Activated naive CD8-positive, alpha-beta T cell treated with anti-CD3 and anti-CD28 coated beads for 36 hours (primary cell): ENCODE results near the gene SLC7A8. TPM values are rescaled to one million over a fixed set of nuclear protein-coding genes. Genes with fewer than 3 reads are reported as not detected.
A peak's percentile ranks its signal among the peaks of the same experiment; 100 is the strongest.
"Not testable (repeated sequence)": the region's sequence is repeated elsewhere in the genome, so short reads cannot be mapped to it uniquely, and the experiment has no call there.

ENCODE experiments used
- DNase-seq: peaks from one replicate; pipeline ENCODE4 v3.0.0; 2021
- H3K27ac Mint-ChIP-seq: one replicate; pipeline ENCODE4 v1.8.0; 2022; ENCODE audit warnings: mild to moderate bottlenecking, moderate library complexity, mixed read lengths
- H3K27me3 Mint-ChIP-seq: one replicate; pipeline ENCODE4 v1.8.0; 2022; ENCODE audit warnings: mild to moderate bottlenecking, mixed read lengths
- H3K36me3 Mint-ChIP-seq: one replicate; pipeline ENCODE4 v1.8.0; 2021; ENCODE audit warnings: mild to moderate bottlenecking, mixed read lengths
- H3K4me1 Mint-ChIP-seq: one replicate; pipeline ENCODE4 v1.8.0; 2021; ENCODE audit warnings: mixed read lengths
- H3K4me3 Mint-ChIP-seq: one replicate; pipeline ENCODE4 v1.8.0; 2022; ENCODE audit warnings: mild to moderate bottlenecking, moderate library complexity, mixed read lengths
- H3K9me3 Mint-ChIP-seq: one replicate; pipeline ENCODE4 v1.8.0; 2022; ENCODE audit warnings: mixed read lengths
- total RNA-seq, 2 experiments: library from RNA; stranded (reverse); gene quantifications; one replicate each; pipeline ENCODE4 v1.2.3, GENCODE V29; 2021

Gene SLC7A8
- total RNA-seq, 2 experiments from 2014 or later: 2.5 to 2.8 TPM

DNA sequence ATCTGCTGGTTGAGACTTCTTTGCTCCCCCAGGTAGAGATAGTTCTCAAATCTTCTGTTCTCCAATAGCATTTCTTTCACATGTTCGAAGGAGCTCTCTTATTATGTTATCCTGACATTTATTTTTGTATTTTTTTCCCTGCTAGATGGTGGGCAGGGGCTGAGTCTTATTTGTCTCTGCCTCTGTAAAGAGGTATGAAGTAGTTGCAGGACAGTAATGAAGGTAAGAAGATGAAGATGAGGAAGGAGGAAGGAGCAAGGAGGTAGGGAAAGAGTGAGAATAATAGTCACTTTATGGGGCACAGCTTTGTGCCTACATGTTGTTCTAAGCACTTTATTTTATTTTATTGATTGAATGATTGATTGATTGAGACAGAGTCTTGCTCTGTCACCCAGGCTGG, 73.7 kb downstream of the SLC7A8 start:
- H3K9me3 Mint-ChIP-seq: no peaks in the 10 kb centered on the region
- H3K27ac Mint-ChIP-seq: no peak overlapping the region
- no peaks in the 10 kb centered on the region for H3K27me3 Mint-ChIP-seq
- peaks cover 4% of the 10 kb centered on the region for H3K4me1 Mint-ChIP-seq
- no peak for DNase-seq
- H3K4me3 Mint-ChIP-seq: no peak overlapping the region
- no peaks in the 10 kb centered on the region for H3K36me3 Mint-ChIP-seq

DNA sequence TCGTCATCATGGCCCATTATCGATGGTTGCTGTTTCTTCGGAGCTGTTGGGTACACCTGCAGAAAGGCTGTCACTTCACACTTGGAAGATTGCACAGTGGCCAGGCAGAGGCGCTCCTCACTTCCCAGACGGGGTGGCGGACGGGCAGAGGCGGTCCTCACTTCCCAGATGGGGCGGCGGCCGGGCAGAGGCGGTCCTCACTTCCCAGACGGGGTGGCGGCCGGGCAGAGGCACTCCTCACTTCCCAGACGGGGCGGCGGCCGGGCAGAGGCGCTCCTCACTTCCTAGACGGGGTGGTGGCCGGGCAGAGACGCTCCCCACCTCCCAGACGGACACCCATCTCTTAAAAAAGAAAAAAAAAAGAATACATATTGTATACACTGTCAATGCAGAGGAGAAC, 75.3 kb downstream of the SLC7A8 start:
- not testable (repeated sequence) for H3K4me3 Mint-ChIP-seq, H3K36me3 Mint-ChIP-seq, DNase-seq, H3K27ac Mint-ChIP-seq, H3K9me3 Mint-ChIP-seq, H3K27me3 Mint-ChIP-seq, H3K4me1 Mint-ChIP-seq

DNA sequence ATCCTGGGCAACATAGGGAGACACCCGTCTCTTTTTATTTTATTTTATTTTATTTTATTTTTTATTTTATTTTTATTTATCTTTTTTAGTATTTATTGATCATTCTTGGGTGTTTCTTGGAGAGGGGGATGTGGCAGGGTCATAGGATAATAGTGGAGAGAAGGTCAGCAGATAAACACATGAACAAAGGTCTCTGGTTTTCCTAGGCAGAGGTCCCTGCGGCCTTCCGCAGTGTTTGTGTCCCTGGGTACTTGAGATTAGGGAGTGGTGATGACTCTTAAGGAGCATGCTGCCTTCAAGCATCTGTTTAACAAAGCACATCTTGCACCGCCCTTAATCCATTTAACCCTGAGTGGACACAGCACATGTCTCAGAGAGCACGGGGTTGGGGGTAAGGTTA, 75.8 kb downstream of the SLC7A8 start:
- not testable (repeated sequence) for DNase-seq, H3K27me3 Mint-ChIP-seq, H3K9me3 Mint-ChIP-seq, H3K36me3 Mint-ChIP-seq, H3K4me1 Mint-ChIP-seq, H3K4me3 Mint-ChIP-seq, H3K27ac Mint-ChIP-seq

DNA sequence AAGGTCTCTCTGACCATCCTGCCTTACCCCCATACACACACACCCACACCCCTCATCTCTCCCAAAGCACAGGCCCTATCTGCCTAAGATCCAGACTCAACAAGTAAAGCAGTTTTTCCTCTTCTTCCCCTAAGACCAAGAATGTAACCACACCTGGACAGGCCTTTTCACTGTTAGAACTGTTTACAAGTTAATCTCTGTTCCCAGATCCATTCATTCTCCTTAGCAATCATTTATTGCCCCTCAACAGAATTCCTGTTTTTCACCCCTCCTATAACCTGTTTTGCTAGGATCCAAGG, 76.8 kb downstream of the SLC7A8 start:
- H3K27ac Mint-ChIP-seq: no peak overlapping the region
- DNase-seq: no peak
- H3K4me3 Mint-ChIP-seq: no peak overlapping the region
- no peaks in the 10 kb centered on the region for H3K4me1 Mint-ChIP-seq
- no peaks in the 10 kb centered on the region for H3K9me3 Mint-ChIP-seq
- H3K27me3 Mint-ChIP-seq: no peaks in the 10 kb centered on the region
- H3K36me3 Mint-ChIP-seq: no peaks in the 10 kb centered on the region

DNA sequence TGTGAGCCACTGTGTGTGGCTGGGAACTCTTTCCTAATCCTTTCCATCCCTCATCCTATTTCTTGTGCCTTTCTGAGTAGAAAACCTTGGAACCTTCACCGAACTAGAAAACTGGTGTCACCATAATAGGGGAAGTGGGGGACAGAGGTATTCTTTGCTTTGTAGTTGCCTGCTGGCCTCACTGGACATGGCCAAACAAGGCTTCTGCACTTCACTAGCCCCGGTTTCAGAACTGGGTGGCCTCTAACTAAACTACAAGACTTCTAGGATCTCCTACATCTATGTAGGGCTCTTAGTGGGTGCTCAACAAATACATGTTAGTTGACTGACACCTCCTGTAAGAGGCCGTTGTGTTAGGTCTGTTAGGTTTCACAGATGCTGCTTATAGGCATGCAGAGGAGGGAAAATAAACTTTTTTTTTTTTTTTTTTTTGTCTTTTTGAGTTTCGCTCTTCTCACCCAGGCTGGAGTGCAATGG, 78.1 kb downstream of the SLC7A8 start:
- no peaks in the 10 kb centered on the region for H3K36me3 Mint-ChIP-seq
- H3K27me3 Mint-ChIP-seq: no peaks in the 10 kb centered on the region

DNA sequence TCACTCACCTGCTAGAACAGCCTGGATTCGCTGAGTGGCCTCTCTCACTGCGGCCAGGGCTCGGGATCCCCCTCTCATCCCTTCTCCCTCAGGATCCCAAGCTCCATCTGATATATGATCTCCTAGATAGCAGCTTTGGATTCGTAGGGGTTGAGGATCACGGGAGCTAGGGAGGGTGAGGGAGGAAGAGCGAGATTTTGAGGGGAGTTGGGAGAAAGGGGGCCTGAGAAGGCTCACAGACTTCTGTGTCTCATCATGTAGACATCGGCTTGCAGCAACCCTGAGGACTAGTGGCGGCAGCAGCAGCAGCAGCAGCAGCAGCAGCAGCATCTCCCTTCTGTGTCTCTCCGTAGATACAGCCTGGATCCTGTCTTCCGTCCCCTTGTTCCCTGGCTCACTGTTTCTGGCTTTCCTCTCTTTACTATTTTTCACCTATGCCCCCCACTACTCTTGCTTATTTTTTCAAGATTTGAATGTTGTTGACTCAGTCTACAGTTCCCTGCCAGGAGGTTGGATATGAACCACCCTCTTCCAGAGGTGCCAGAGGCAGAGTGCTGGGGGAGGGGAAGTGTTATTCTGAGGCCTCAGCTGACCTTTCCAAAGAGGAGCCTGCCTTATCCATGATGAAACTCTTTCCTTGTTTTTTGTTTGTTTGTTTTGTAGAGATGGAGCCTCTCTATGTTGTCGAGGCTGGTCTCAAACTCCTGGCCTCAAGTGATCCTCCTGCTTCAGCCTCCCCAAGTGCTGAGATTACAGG, 78.7 kb downstream of the SLC7A8 start, which contains the start of gene CIROP:
TSS of gene CIROP (minus strand) at position 399 of the 757 bp plus-strand sequence. CDS start at position 330, 69 bp downstream.
- H3K4me3 Mint-ChIP-seq: no peak within 1 kb of the TSS
- H3K36me3 Mint-ChIP-seq: no peaks in the 10 kb centered on the region
- no peak for DNase-seq
- H3K27ac Mint-ChIP-seq: no peak within 1 kb of the TSS
- no peaks in the 10 kb centered on the region for H3K4me1 Mint-ChIP-seq
- H3K27me3 Mint-ChIP-seq: no peaks in the 10 kb centered on the region
- no peaks in the 10 kb centered on the region for H3K9me3 Mint-ChIP-seq

More for the DNA sequence above, 78.1 kb downstream of the SLC7A8 start:
- no peak overlapping the region for H3K4me3 Mint-ChIP-seq
- DNase-seq: no peak
- H3K27ac Mint-ChIP-seq: no peak overlapping the region
- no peaks in the 10 kb centered on the region for H3K4me1 Mint-ChIP-seq
- no peaks in the 10 kb centered on the region for H3K9me3 Mint-ChIP-seq

DNA sequence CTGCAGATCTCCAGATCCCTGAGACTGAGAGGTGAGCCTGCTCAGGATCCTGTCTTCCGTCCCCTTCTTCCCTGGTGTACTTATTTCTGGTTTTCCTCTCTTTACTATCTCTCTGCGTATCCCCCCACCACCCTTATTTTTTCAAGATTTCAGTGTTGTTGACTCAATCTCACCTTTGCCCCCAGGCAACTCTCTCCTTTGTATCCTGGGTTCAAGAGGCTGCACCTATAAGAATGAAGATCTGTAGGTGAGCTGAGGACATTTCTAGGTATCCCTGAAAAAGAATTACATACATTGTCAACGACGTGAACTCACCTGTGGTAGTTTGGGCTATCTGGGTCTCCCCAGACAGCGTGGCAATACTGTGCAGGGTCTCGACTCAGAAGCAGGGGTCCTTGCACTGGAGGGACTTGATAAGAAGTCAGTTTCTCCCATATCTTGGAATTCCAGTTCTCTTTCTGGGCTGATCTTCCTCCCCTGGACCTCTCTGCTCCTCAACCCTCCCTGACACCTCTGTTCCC, 79.3 kb downstream of the SLC7A8 start:
- Mint-ChIP-seq H3K4me1 (no peaks in the 10 kb centered on the region), H3K27ac (no peak overlapping the region), H3K36me3 (peaks cover 2% of the 10 kb centered on the region), H3K27me3 (no peaks in the 10 kb centered on the region), H3K9me3 (no peaks in the 10 kb centered on the region), H3K4me3 (no peak overlapping the region)
- DNase-seq: no peak

DNA sequence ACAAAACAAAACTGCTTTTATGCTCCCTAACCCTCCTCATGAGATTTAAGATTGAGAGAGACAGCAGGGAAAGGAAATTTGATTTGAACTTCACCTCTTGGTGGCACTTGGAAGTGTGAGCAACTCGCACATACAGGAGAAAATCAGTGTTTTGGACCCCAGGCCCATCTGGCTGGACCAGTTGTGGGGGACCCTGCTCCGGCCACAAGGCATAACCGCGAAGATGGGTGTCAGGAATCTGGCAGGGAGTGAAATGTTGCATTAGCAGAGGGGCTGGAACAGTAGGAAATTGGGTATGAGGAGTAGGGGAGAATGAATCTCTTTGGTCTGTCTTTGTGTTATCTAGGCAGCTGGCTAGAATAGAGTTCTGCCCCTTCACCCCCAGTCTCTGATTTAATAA, 79.9 kb downstream of the SLC7A8 start:
- H3K4me3 Mint-ChIP-seq: no peak overlapping the region

DNA sequence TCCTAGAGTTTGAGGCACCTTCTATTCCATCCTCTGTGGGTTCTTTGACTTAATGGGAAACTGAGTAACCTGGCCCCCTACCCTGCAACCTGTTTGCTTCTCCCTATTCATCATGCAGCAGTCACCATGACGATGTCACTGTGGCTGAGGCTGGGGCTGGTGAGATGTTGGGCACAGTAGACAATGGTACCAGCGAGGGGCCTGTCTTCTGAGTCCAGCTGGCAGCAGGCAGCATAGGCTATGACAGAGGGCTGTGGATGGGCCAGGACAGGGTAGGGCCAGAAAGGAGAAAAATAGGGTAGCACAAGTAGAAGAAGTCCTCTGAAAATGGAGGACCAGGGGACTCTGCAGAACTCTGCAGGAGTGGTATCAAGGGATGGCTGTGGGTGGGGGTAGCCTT, 80.7 kb downstream of the SLC7A8 start:
- Mint-ChIP-seq H3K4me1 (peaks cover under 1% of the 10 kb centered on the region), H3K27ac (no peak overlapping the region), H3K36me3 (peaks cover 8% of the 10 kb centered on the region), H3K9me3 (no peaks in the 10 kb centered on the region), H3K27me3 (no peaks in the 10 kb centered on the region), H3K4me3 (no peak overlapping the region)
- no peak for DNase-seq

More for the DNA sequence above, 79.9 kb downstream of the SLC7A8 start:
- Mint-ChIP-seq H3K27me3 (no peaks in the 10 kb centered on the region), H3K9me3 (no peaks in the 10 kb centered on the region), H3K36me3 (peaks cover 3% of the 10 kb centered on the region), H3K4me1 (no peaks in the 10 kb centered on the region), H3K27ac (no peak overlapping the region)
- DNase-seq: no peak

DNA sequence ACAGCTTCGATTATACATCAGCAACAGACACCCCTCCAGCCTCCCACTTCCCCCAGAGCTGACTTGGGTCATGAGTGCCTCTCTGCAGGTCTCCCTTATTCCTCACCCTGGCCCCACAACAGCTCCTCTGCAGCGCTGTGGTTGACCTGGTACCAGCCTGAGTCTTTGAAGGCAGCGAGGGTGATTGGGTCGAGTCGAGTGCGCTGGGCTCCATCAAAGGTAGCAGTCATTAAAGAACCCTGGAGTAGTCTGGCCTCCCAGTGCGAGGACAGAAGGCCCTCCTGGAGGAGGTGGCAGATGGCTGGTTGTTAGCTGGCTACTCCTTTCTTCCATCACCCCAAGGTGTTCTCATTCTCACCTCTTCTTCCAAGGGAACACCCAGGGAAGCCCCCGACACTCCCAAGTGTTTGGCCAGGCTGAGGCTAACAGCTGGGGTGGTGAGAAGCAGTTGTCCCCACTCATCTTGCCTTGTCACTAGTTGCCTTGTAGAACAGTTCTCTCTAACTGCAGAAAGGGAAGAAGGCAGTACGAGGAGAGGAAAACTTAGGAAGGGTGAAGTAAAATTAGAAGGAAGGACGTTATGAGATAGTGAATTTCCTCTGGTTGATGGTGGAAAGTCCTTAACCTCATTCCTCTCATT, 81.4 kb downstream of the SLC7A8 start:
- peaks cover 15% of the 10 kb centered on the region for H3K36me3 Mint-ChIP-seq
- H3K9me3 Mint-ChIP-seq: no peaks in the 10 kb centered on the region

DNA sequence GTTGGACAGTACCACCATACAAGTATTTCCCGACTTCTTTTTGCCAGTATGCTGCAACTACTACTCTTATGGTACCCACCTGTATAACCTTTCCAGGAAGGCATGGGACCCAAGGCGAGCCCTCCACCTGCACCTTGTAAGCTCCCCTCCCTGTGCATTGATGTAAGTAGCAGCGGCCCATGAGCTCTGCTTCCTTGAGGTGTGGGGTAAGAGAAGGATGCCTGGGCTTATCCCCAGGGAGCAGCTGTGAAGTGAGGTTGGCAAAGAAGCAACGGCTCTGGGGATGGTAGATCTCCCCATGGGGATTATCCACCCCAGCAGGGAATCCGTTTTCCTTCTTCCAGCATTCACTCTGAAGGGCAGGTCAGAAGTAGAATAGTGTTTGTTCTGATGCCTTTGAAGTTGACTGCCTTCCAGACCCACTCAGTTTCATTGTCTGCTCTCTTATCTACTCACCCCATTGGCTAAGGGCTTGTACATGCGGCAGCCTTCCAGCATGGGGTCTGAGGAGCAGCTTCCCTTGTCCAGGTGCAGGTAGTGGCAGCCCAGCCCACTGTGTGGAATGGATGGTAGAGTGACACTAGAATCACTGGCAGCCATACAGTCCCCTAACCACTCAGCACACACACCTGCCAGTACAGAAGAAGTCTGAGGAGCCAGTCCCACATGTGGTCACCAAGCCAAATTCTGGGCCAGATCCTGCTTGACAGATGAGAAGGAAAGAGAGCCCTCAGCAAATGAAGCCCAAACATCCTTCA, 82.1 kb downstream of the SLC7A8 start:
- H3K9me3 Mint-ChIP-seq: no peaks in the 10 kb centered on the region
- no peaks in the 10 kb centered on the region for H3K27me3 Mint-ChIP-seq
- no peak overlapping the region for H3K4me3 Mint-ChIP-seq
- no peak for DNase-seq
- H3K4me1 Mint-ChIP-seq: peaks cover 15% of the 10 kb centered on the region
- peaks cover 22% of the 10 kb centered on the region for H3K36me3 Mint-ChIP-seq
- no peak overlapping the region for H3K27ac Mint-ChIP-seq

More for the DNA sequence above, 81.4 kb downstream of the SLC7A8 start:
- Mint-ChIP-seq H3K4me1 (peaks cover 8% of the 10 kb centered on the region), H3K27me3 (no peaks in the 10 kb centered on the region), H3K27ac (no peak overlapping the region), H3K4me3 (no peak overlapping the region)
- DNase-seq: no peak

DNA sequence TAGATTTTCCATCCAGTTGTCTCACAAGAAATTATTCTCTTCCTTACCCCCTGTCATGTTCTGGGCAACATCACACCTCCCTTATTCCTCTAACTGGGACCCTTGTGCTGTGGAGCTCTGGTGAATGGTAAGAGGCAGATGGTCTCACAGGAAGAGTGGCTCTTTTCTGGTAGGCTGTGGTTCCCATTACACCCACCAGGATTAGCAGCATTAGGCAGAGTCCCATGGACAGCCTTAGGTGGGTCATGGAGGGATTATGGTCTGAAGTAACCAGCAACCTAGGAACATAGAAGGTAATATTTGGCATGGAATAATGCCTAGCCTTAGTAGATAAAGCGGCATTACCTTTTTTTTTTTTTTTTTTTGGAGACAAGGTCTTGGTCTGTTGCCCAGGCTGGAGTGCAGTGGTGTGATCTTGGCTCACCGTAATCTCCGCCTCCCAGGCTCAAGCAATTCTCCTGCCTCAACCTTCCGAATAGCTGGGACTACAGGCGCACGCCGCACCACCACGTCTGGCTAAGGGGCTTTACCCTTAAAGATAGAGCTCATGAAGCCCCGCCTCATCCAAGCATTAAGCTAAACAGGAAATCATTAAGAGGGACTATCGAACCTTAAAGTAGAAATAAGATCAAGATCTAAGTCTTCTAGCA, 84.1 kb downstream of the SLC7A8 start:
- H3K4me3 Mint-ChIP-seq: no peak overlapping the region
- DNase-seq: no peak
- peaks cover 22% of the 10 kb centered on the region for H3K36me3 Mint-ChIP-seq
- H3K27ac Mint-ChIP-seq: no peak overlapping the region
- H3K27me3 Mint-ChIP-seq: no peaks in the 10 kb centered on the region
- no peaks in the 10 kb centered on the region for H3K9me3 Mint-ChIP-seq
- peaks cover 15% of the 10 kb centered on the region for H3K4me1 Mint-ChIP-seq

DNA sequence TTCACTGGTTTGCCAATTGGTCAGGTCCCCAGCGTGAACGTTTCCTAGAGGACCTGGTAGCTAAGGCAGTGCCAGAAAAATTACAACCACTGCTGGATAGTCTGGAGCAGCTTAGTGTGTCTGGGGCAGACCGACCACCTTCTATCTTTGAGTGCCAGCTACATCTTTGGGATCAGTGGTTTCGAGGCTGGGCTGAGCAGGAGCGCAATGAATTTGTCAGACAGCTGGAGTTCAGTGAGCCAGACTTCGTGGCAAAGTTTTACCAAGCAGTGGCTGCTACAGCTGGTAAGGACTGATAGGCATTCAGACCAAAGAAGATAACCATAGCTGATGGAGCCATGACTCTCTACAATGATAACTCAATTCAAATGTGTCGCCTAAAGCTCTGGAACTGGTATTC, 85.7 kb downstream of the SLC7A8 start:
- H3K27me3 Mint-ChIP-seq: no peaks in the 10 kb centered on the region
- peaks cover 22% of the 10 kb centered on the region for H3K36me3 Mint-ChIP-seq
- H3K27ac Mint-ChIP-seq: no peak overlapping the region
- DNase-seq: no peak
- H3K4me1 Mint-ChIP-seq: peaks cover 22% of the 10 kb centered on the region
- H3K9me3 Mint-ChIP-seq: no peaks in the 10 kb centered on the region
- H3K4me3 Mint-ChIP-seq: no peak overlapping the region

DNA sequence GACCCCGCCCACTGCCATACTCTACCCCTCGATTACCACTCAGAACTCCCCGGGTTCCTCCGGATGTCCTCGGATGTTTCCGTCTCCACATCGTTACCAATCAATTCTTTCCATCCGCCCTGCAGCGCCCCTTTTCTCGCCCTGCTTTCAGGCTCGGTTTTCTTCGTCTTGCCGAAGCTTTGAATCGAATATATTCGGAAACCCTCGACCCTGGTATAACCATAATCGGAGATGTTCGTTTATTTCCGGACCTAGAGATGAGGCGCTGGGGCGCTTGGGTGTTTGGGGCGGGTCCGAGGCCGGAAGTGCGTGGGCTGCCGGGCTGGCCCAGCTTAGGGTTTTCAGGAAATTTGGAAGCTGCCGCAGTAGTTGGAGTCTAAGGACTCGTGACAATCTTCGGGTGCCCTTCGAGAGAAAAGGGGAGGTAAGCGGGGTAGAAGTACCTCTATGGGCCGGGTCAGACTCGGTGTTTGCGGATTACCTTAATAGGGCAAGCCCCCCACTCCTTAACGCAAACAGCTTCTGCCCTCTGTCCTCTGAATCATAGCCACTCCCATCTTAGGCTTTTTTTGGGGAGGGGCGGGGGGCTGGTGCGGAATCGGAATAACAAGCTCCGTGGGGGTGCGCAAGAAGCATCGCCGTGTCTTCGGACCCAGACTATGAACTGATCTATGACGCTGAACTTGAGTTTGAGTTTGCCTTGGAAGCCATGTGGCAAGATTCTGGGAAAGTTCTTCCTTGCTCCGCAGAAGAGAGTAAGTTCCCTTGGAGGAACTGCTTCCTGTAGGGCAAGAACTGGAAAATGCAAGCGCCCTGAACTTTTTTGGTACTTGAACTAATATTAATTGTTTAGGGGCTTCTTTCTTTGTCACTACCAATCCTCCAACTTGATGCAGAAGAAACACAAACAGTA, 88.0 kb downstream of the SLC7A8 start, which contains the start of gene C14orf119:
TSS of gene C14orf119 (plus strand) at position 310 of the 913 bp plus-strand sequence. CDS start 2,154 bp downstream, outside the sequence.
- Mint-ChIP-seq H3K9me3 (no peaks in the 10 kb centered on the region), H3K4me3 (no peak within 1 kb of the TSS), H3K36me3 (peaks cover 31% of the 10 kb centered on the region), H3K27me3 (no peaks in the 10 kb centered on the region), H3K4me1 (peaks cover 30% of the 10 kb centered on the region), H3K27ac (no peak within 1 kb of the TSS)
- peak; percentile 98 for DNase-seq
